Fibroblast of skin of abdomen (primary cell): Measurements from ENCODE around the gene MAPK8IP3.

ENCODE experiments used
- DNase-seq: peaks from one replicate; pipeline ENCODE4 v3.0.0-alpha.2; 2013

MAPK8IP3 gene

DNA sequence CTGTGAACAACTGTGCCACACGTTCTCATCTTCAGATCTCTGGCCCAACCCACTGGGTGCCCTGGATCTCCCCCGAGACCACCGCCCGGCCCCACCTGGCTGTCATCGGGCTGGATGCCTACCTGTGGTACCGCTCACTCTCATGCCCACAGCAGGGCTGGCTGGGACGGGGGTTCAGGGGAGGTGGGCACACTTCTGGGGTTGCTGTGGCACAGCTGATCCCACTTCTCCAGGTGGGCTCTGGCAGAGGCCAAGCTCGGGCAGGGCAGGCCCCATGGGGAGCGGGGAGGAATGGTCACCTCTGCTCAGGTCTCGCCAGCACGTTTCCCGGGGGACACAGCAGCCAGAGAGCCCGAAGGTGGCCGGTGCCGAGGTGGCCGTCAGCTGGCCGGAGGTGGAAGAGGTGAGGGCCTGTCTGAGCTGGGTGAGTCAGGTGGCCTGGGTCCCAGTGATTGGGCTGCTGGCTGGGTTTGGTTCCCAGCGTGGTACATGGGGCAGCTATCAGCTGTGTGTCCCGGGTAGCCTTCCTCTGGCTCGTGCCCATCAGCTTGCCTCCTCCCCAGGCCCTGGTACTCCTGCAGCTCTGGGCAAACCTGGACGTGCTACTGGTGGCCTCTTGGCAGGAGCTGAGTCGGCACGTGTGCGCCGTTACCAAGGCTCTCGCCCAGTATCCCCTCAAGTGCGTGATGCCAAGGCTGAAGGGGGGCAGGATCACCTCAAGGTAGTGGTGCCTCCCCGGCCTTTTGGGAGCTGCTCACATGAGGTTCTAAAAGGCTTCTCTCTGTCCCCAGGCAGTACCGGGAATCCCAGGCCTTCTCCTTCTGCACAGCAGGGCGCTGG, 69.2 kb downstream of the MAPK8IP3 start:
- no peak for DNase-seq

DNA sequence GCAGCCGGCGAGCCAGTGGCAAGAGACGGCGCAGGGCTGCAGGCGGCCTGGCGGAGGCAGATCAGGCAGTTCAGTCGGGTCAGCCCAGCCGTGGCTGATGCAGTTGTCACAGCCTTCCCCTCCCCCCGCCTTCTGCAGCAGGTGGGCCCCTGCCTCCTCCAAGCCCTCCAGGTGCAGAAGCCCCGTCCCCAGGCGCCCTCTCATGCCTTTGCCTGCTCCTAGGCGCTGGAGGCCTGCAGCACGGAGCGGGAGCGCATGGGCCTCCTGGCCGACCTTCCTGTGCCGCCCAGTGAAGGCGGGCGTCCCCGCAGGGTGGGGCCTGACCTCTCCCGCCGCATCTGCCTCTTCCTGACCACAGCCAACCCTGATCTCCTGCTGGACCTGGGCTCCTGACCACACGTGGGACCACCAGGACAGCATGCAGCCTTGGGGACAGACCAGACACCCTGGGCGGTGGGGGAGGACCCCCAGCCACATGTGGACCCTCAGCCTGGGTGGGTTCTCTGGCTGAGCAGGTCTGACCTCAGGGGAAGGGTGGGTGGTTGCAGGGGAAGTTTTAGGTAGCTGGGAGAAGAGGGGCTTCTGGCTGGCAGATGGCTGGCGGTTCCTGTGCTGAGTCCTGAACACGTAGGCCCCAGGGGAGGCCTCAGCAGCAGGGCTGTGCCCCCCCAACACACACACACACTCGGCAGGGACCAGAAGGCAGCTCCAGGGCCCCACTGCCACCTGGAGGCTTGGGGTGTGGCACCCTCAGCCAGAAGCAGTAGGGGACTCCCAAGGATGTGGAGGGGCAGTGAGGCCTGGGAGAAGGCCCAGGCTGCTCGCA, 70.1 kb downstream of the MAPK8IP3 start:
- DNase-seq = no peak

DNA sequence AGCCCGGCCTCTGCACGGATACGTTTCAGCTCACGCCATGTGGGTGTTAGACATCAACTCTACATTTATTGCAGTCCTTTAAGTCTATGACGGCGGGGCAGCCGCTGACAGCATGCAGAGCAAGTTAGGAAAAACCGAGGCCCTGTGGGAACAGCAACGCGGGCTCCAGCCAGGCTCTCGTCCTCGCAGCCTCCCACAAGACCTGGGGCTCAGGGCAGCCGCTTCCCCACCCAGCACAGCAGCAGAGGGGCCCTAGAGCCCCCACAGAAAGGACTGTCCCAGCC, 70.6 kb downstream of the MAPK8IP3 start:
- DNase-seq = no peak

DNA sequence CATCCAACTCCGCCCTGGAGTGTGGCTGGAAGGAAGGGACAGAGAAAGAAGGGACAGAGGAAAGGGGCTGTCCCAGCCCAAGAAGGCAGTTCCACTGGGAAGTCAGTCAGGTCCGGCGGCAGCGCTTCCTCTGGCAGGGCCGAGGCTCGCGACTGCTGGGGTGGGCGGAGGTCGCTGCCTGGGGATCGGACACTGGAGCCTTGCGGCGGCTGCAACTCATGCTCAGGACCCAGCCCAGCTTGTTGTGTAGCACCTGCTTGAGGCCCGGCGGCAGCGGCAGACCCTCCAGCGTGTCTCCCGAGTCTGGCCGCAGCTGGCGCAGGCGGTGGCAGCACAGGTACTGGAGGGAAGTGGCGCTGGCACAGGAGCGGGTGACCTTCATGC, 71.0 kb downstream of the MAPK8IP3 start:
- no peak for DNase-seq

DNA sequence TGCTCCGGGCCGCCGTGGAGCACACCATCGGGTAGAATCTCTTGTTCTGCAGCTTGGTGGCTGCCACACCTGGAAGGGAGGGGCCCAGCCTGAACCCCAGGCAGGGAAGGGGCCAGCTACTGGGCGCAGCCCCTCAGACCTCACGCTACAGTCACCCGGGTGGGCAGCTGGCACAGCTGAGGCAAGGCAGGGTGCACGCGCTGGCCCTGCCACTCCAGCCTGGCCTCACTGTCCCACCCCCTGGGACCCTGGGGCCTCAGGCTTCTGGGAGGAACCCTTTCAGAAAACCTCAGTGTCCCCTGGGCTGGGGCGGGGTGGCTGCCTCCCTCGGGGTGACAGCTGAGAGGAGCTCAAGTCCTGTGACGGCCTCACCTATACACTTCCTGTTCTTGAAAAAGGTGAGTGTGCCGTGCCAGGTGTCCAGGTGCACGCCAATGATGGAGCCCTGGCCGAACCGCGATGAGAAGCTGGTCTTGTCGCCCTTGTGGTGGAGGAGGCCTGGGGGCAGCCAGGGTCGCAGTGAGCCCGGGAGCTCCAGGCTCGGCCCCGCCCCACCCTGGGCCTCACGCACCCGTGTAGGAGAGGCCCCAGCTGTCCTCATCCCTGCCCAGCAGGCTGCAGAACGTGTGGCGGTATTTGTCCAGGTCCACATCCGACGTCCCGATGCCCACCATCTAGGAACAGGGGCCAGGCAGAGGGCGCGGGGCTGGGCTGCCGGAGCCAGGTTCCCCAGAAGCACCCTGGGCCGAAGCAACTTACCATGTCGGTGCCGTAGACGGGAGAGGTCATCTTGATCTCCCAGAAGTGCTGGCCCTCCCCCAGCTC, 71.6 kb downstream of the MAPK8IP3 start:
- no peak for DNase-seq

DNA sequence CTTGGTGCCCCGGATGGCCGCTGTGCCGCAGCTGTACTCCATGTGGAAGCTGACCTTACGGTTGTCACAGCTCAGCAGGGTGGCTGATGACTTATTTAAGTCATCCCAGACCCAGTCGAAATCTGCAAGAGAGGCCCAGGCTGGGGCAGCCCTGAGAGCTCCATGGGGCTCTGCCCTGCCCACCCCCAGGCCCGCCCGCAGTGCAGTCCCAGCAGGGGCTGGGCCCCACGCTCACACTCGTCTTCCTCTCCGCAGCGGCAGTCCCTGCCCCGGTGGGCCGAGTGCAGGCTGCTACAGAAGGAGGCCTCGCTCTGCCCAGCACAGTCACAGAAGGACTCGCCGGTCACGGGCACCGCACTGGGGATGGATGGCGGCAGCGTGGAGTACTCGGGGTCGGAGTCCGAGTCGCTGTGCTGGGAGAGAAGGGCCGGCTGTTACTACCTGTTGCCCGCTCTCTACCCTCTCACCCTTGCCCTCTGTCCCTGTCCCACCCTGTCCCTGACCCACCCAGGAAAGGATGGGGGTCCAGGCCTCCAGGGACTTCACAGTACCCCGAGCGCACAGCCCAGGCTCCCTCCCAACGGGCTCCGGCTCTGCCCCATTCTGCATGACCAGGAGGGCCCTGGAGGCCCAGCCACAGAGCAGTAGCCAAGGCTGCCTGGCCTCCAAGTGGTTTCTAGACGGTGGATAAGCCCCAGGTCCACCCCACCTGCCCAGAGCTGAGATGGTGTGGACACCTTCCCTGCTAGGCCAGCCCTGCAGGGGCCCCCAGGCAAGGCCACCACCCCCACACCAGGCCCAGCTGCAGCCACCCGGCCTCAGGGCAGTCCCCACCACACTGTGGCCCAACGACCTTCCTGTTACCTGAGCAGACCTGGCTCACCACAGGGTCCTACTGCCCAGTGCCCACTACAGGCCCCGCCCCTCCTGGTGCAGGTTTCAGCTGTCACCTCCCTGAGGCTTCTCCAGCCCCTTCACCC, 72.5 kb downstream of the MAPK8IP3 start:
- no peak for DNase-seq

DNA sequence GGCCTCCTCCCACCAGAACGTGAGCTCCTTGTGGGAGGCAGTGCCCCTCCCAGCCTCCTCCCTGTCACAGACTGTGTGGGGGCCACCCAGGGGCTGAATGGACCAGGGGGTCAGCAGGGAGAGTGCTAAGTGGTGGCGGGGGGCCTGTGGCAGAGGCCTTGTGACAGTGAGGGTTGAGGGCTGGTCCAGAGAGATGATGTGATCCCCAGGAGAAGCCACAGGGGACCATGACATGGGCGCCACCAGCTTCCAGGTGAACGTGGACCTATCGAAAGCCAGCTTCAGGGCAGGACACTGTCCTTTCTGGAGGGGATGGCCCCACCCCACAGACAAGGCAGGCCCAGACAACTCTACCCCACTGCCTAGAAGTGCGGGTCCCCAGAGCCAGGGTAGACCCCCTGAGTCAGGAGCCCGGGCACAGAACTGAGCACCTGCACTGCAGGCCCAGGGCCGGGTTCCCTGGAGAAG, 73.3 kb downstream of the MAPK8IP3 start:
- DNase-seq = no peak

DNA sequence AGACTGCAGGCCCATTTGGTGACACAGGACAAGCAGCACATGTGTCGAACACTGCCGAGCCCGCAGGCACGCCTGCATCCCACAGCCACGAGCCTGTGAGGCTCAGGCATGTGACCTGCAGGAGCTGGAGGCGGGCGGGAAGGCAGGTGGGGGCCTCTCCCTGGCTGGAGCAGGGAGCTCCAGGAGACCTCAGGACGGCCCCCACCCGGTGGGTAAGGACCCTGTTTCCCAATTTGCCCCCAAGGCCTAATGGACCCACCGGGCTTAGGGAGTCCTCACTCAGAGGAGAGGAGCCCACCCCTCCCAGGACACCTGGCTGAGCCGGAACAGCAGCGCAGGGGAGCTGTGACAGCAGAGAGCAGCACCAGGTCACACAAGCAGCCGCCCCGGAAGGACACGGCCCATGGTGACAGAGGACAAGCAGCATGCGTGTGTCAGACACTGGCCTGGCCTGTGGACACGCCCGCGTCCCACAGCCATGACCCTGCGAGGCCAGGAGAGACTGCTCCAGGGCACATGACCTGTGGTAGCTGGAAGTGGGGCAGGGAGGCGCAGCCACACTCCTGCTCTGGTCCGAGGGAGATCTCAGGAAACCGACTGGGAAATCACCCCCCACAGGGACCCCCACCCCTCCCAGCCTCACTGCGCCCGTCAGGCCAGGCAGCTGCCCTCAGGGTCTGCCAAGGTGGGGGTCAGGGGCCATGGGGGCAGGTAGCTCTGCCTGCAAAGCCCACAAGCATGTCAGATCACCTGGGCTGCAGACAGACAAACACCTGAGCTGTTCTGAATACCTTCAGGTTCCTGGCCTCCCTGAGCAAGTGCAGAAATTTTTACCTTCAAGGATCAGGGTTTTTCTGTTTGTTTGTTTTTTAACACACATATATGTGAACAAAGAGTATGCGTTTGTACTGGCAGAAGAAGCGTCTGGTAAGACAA, 74.0 kb downstream of the MAPK8IP3 start:
- no peak for DNase-seq

DNA sequence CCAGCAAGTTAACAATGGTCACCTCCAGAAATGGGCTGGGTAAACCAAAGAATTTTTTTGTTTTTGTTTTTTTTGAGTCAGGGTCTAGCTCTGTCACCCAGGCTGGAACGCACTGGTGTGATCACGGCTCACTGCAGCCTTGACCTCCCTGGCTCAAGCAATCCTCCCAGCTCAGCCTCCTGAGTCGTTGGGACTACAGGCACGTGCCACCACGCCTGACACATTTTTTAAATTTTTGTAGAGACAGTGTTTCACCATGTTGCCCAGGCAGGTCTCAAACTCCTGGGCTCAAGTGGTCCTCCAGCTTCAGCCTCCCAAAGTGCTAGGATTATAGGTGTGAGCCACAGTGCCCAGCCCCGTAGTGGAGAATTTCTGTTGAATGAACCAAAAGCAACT, 74.7 kb downstream of the MAPK8IP3 start:
- no peak for DNase-seq

DNA sequence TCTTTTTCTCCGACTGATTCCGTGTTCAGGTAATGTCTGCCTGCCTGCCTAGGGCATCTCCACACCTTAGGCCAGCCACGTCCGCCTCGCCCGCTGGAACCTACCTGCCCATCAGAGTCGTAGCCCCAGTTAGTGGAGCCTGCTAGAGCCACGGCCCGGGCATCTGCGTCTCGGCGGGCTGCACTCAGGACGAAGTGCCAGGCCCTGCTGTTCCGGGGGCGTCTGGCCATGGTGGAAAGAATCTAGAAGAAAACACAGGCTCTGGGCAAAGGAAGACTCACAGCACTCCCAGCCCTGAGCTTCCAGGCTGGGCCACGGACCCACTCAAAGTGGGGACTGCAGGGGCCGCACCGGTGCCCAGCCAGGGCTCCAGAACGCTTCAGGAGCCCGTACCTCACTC, 75.3 kb downstream of the MAPK8IP3 start:
- no peak for DNase-seq

DNA sequence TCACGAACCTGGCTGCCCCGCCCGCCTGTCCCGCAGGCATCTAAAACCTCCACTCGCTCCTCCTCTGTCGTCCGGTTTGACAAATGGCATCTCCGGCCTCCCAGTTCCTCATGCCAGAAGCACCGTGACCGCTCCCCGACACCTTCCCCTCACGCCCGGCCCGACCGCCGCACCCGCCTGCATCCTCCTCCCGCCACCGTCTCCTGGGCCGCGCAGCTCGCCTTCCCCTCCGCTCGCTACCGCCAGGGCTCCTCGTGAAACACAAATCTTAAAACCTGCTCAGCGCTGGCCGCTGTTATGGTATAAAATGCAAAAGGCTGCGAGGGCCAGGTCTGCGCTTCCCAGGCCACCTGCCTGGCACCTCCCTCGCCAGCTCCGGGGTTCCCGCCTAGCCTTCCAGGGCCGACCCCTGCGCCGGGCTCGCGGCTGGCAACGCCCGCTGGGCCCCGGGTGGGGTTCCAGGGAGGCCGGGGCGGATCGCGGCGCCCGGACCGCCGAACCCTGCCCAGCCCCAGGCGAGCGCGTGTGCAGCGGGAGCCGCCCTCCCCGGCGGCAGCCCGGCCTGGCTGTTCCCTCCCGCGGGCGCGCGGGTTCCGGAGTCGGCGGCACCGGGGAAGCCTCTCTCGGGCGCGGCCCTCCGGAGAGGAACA, 75.9 kb downstream of the MAPK8IP3 start:
- no peak for DNase-seq

DNA sequence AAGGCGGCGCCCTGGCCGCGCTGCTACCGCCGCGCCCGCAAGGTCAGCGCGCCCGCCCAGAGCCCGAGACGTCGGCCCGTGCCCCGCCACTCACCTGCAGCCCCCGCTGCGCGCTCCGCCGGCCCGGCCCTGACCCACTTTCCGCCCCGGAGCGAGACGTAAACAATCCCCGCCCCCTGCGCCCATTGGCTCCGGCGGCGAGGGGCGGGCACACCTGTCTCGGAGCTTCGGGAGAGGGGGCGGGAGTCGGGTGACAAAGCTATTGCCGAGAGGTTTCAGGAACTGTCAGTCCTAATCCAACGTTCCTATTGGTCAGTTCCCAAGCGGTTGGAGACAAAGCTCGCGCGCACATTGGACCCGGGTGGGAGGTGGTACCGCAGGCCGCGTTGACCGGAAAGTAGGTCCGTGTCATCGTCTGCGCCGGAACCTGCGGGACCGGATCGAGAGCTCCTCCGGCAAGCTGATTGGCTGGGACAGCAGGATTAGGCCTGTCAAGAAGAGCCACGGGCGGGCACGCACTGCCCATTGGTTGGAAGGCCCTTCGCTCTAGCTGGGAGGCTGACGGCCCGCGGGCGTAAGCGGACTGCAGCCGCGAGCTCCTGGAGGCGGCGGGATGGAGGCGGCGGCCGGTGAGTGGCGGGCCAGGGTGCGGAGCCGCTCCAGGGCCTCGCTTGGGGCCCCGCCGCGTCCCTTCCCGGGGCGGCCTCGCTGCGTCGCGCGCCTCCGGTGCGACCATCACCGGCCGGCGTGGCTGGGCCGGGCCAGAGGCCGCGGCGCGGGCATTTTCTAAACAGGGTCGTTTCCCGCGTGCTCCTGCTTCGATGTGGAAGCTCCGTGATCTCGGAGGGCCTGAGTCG, 76.6 kb downstream of the MAPK8IP3 start, which contains the start of the genes NUBP2 and SPSB3:
Gene NUBP2 (plus strand): TSS at position 553 of the 857 bp plus-strand sequence. CDS start 61 bp downstream, at position 614.
Gene SPSB3 (minus strand): TSS at position 164 of the 857 bp plus-strand sequence. CDS start 1,088 bp downstream, outside the sequence.
- peak; percentile 100 for DNase-seq

DNA sequence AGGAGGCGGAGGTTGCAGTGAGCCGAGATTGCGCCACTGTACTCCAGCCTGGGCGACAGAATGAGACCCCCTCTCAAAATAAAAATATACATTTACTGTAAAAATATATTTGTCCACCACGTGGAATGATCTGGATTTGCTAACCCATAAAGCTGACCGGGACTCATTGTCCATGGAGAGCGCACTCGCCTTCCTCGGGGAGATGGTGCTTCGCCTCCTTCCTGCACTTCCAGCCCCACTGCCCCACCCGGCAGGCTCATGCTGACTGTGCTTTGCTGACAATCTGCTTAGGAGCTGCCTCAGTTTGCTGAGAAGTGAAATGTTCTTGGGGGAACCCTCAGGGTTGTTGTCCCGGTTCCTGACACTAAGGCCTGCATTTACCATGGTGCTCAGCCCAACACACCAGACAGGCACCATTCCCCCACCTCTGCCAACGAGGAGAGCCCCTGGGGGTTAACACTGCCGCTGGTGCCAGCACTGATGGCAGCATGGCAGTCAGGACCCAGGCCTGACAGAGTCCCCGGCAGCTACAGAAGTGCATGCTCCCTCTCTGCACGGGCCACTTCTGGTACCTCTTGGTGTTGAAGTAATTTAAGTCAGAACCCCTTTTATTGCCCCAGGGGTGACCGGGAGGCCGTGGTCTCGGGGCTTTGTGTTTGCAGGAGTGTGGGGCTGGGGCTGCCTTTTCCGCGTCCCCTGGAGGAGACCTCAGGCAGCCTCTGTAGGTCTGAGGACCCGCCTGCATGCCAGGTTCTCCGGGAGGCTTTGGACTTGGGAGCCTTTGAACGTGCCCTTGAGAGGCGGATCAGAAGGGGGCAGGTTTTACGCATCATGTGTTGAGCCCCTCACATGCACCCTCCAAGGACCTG, 79.2 kb downstream of the MAPK8IP3 start:
- DNase-seq = no peak

DNA sequence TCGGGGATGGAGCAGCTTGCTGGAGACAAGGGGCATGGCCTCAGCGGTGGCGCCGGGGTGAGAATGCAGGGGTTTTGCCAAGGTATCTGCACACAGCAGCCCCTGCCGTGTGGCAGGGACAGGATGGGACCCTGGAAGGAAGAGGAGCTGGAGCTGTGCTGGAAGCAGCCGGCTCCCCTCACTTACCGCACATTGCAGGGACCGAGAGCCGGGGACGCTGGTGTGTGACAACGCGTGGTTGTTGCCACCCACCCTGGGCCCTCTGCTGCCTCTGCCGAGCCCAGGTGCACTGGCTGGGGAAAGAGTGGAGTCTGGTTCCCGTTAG, 79.8 kb downstream of the MAPK8IP3 start:
- no peak for DNase-seq

DNA sequence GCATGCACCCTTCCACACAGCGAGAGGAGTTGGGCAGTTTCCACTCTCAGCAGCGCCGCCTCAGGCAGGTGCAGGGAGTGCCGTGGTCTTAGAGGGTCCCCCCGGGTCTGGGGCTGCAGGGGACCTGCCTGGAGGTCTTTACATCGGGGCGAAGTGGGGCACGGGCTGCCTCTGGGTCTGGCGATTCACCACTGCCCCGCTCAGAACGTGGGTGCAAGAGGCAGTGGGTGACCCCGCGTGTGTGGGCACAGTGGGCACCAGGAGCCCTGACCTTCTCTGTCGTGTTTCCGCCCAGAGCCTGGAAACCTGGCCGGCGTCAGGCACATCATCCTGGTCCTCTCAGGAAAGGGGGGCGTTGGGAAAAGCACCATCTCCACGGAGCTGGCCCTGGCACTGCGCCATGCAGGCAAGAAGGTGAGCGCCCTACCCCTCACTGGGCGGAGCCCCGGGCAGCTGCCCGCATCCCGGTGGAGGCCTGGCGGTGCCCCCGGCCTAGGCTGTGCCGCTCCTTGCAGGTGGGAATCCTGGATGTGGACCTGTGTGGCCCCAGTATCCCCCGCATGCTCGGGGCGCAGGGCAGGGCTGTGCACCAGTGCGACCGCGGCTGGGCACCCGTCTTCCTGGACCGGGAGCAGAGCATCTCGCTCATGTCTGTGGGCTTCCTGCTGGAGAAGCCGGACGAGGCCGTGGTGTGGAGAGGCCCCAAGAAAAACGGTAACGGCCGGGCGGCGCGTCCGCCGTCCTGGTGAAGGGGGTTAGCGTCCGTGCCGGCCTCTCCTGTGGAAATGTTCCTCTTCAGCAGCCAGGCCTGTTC, 80.5 kb downstream of the MAPK8IP3 start:
- no peak for DNase-seq

DNA sequence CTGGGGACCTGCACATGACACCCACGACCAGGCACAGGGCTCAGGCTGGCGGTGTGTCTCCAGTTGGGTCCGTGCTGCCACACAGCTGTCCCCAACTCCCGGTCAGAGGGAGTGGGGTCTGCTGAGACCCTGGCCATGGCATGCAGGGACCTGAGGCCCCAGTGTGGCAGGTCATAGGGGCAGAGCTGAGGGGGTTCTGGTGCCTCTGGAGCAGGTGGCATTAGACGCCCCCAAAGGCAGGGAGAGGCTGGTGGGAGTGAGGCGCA, 81.0 kb downstream of the MAPK8IP3 start:
- no peak for DNase-seq

DNA sequence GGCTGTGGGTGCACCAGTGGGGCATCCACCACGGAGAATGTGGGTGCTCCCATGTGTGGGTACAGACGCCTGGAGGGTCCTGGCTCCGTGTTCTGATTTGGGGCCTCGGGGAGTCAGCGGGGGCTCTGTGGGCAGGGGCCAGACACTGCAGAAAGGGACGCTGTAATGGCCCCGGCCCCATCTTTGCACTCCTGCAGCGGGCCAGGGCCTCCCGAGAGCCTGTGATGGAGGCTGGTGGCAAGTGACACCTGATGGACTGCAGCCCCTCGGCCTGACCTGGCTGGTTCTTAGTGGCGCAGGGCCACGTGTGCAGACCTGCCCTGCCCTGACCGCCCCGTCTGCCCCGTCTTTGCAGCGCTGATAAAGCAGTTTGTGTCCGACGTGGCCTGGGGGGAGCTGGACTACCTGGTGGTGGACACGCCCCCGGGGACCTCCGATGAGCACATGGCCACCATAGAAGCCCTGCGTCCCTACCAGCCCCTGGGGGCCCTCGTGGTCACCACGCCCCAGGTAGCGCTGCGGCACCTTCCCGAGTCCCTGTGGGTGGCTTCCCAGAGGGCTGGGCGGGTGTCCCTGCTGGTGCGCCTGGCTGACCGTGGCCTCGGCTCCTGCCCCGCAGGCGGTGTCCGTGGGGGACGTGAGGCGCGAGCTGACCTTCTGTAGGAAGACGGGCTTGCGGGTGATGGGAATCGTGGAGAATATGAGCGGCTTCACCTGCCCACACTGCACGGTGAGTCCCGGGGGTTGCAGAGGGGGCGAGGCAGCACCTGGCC, 81.5 kb downstream of the MAPK8IP3 start:
- DNase-seq = no peak
